MM.1S (cell line): ENCODE measurements around the gene CACNA1H.

Source experiments
- DNase-seq: peaks from one replicate; pipeline ENCODE4 v3.0.0-alpha.2; 2015
- H2AFZ ChIP-seq: fragments of 300-600 bp; sonication (generic); 2 replicates; pipeline ENCODE4 v1.6.0; 2016; ENCODE audit warnings: antibody characterized with exemption, low read length
- H3F3A ChIP-seq: fragments of 300-600 bp; sonication (generic); 2 replicates; pipeline ENCODE4 v1.6.1; 2016; ENCODE audit warnings: mild to moderate bottlenecking, antibody characterized with exemption, low read length, moderate library complexity, mixed read lengths; ENCODE audit not compliant: insufficient read depth
- H3K27ac ChIP-seq: fragments of 300-600 bp; sonication (generic); 2 replicates; pipeline ENCODE4 v1.5.1; 2016; ENCODE audit warnings: mild to moderate bottlenecking, low read length
- H3K27me3 ChIP-seq: fragments of 300-600 bp; sonication (generic); replicated peaks from 2 replicates; pipeline ENCODE4 v1.6.0; 2016; ENCODE audit warnings: low read length; ENCODE audit not compliant: insufficient read depth
- H3K36me3 ChIP-seq: fragments of 300-600 bp; sonication (generic); replicated peaks from 2 replicates; pipeline ENCODE4 v1.6.1; 2016; ENCODE audit warnings: mild to moderate bottlenecking, low read length, mixed read lengths; ENCODE audit not compliant: insufficient read depth
- H3K4me1 ChIP-seq: fragments of 300-600 bp; sonication (generic); 2 replicates; pipeline ENCODE4 v1.6.1; 2016; ENCODE audit warnings: low read length, mixed read lengths
- H3K4me2 ChIP-seq: fragments of 300-600 bp; sonication (generic); 2 replicates; pipeline ENCODE4 v1.6.0; 2016; ENCODE audit warnings: low read depth, low read length
- H3K4me3 ChIP-seq: fragments of 300-600 bp; sonication (generic); 2 replicates; pipeline ENCODE4 v1.5.1; 2016; ENCODE audit warnings: low read length, mixed read lengths
- H3K79me2 ChIP-seq: fragments of 300-600 bp; sonication (generic); 2 replicates; pipeline ENCODE4 v1.6.1; 2016; ENCODE audit warnings: mixed run types, low read length, mixed read lengths
- H3K9ac ChIP-seq: fragments of 300-600 bp; sonication (generic); 2 replicates; pipeline ENCODE4 v1.6.1; 2016; ENCODE audit warnings: low read length, mixed read lengths
- H3K9me2 ChIP-seq: fragments of 300-600 bp; sonication (generic); replicated peaks from 2 replicates; pipeline ENCODE4 v1.6.1; 2016; ENCODE audit warnings: mild to moderate bottlenecking, low read length, mixed read lengths; ENCODE audit not compliant: insufficient read depth
- H3K9me3 ChIP-seq: fragments of 300-600 bp; sonication (generic); replicated peaks from 2 replicates; pipeline ENCODE4 v1.6.1; 2016; ENCODE audit warnings: mild to moderate bottlenecking, low read length, mixed read lengths; ENCODE audit not compliant: insufficient read depth
- H4K20me1 ChIP-seq: fragments of 300-600 bp; sonication (generic); 2 replicates; pipeline ENCODE4 v1.6.1; 2016; ENCODE audit warnings: mild to moderate bottlenecking, low read length, moderate library complexity, mixed read lengths; ENCODE audit not compliant: insufficient read depth
- EZH2 ChIP-seq: fragments of 300-600 bp; sonication (generic); optimal IDR thresholded peaks from 2 replicates; pipeline ENCODE3; 2017; ENCODE audit warnings: low read depth, mild to moderate bottlenecking, antibody characterized with exemption, low read length, mixed read lengths
- EZH2phosphoT487 ChIP-seq: fragments of 300-600 bp; sonication (generic); IDR thresholded peaks from 2 replicates; pipeline ENCODE4 v1.6.1; 2018; ENCODE audit warnings: antibody characterized with exemption, low read length
- TF ChIP-seq, protein P1 (sequence below): fragments of 300-600 bp; sonication (generic); IDR thresholded peaks from 2 replicates; pipeline ENCODE4 v1.5.1; 2016; ENCODE audit warnings: antibody characterized with exemption, low read length, mixed read lengths

The CACNA1H gene

DNA sequence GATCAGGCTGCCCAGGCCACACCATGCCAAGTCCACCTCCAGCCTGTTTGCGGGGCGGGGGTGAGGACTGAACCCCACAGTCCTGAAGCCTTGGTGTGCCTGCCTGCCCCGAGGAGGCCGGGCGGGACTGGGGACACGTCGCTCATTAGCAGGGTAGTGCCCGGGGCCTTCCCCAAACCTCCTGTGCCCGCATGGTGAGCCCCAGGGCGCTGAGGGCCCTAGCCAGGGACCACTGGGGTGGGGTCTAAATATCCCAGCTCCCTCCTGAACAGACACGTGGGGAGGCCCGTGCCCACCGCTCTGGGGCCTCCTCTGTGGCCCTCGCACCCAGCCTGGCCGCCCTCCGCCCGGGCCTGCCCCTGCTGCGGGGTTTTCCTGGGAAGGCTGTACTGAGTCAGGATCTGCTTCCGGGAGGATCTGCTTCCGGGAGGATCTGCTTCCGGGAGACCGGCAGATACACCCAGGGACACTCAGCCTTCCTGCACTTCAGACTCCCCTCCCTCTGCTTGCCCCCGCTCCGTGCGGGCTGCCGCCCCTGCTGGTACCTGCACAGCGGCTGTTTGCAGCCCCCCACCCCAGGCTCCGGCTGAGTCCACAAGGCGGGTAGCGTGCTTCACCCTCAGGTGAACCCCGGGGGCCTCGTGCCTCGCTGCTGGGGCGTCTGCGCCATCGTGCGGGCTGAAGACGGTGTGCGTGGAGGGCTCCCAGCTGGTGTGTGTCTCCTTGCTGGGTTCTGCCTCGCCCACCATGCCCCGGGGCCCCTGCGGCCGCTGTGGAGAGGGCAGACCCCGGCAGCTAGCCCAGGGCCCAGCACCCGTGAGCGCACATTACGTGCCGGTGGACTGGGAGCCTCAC is 23.6 kb upstream of the CACNA1H start:
- H3K4me2 ChIP-seq: no peak overlapping the region
- H3F3A ChIP-seq: no peaks in the 10 kb centered on the region
- no peak overlapping the region for H3K27ac ChIP-seq
- H3K36me3 ChIP-seq: no peaks in the 10 kb centered on the region
- no peaks in the 10 kb centered on the region for H3K9me3 ChIP-seq
- no peak overlapping the region for H2AFZ ChIP-seq
- TF ChIP-seq EZH2: no peak
- no peaks in the 10 kb centered on the region for H4K20me1 ChIP-seq
- H3K4me1 ChIP-seq: no peaks in the 10 kb centered on the region
- H3K79me2 ChIP-seq: no peaks in the 10 kb centered on the region
- no peak for DNase-seq
- H3K27me3 ChIP-seq: peaks cover 90% of the 10 kb centered on the region
- no peaks in the 10 kb centered on the region for H3K9me2 ChIP-seq
- no peak overlapping the region for H3K4me3 ChIP-seq
- no peak overlapping the region for H3K9ac ChIP-seq

DNA sequence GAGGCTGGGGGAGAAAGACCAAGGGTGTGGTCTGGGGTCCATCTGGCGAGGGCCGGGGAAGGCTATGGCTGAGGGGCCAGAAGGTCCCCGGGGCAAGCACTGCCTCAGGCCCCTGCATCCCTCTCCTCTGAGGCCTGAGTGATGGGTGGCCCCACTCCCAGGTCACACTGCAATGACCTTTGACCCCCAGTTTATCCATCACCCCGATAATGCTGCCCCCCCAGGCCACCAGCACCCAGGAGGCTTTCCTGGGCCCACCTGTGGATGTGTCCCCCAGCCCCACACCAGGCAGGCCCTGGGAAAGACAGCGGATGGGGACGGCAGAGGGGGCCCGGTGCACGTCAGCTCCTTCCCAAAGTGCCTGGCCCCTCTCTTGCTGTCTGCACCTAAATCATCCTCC is 22.5 kb upstream of the CACNA1H start:
- Histone ChIP-seq H3K79me2 (no peaks in the 10 kb centered on the region), H3K9me2 (no peaks in the 10 kb centered on the region), H3F3A (no peaks in the 10 kb centered on the region), H3K4me1 (no peaks in the 10 kb centered on the region), H3K4me2 (no peak overlapping the region), H3K27me3 (peaks cover 89% of the 10 kb centered on the region), H3K4me3 (no peak overlapping the region), H2AFZ (no peak overlapping the region), H3K9ac (no peak overlapping the region), H3K27ac (no peak overlapping the region), H4K20me1 (no peaks in the 10 kb centered on the region), H3K9me3 (no peaks in the 10 kb centered on the region), H3K36me3 (no peaks in the 10 kb centered on the region)
- TF ChIP-seq EZH2phosphoT487 (no peak), EZH2 (no peak)
- TF ChIP-seq, protein P1, sequence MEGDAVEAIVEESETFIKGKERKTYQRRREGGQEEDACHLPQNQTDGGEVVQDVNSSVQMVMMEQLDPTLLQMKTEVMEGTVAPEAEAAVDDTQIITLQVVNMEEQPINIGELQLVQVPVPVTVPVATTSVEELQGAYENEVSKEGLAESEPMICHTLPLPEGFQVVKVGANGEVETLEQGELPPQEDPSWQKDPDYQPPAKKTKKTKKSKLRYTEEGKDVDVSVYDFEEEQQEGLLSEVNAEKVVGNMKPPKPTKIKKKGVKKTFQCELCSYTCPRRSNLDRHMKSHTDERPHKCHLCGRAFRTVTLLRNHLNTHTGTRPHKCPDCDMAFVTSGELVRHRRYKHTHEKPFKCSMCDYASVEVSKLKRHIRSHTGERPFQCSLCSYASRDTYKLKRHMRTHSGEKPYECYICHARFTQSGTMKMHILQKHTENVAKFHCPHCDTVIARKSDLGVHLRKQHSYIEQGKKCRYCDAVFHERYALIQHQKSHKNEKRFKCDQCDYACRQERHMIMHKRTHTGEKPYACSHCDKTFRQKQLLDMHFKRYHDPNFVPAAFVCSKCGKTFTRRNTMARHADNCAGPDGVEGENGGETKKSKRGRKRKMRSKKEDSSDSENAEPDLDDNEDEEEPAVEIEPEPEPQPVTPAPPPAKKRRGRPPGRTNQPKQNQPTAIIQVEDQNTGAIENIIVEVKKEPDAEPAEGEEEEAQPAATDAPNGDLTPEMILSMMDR: no peak
- no peak for DNase-seq

DNA sequence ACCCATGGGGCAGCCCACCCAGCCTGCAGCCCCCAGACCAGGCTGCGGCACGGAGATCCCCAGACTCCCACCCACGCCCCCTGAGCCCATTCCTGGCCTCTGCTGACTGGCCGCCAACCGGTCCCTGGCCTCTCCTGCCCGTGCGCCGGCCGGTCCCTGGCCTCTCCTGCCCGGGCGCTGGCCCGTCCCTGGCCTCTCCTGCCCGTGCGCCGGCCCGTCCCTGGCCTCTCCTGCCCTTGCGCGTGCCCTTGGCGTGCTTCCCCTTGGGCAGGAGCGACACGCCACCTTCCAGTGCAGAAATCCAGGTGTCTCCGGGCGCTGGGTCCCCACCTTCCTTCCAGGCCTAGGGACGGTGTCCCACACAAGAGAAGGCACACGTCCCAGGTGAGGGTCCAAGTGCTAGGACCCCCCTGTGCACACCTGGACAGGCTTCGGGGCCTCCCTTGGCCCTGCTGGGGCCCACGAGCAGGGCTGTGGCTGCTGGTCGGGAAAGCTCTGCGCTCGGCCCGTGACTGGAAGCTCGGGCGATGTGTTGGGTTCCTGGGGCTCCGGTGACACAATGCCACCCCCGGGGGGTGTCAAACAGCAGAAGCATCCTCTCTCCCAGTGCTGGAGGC is 21.4 kb upstream of the CACNA1H start:
- no peak overlapping the region for H3K9ac ChIP-seq
- H3K4me2 ChIP-seq: no peak overlapping the region
- DNase-seq: no peak
- no peak overlapping the region for H3K27ac ChIP-seq
- H3F3A ChIP-seq: no peaks in the 10 kb centered on the region
- H3K9me2 ChIP-seq: no peaks in the 10 kb centered on the region
- no peaks in the 10 kb centered on the region for H4K20me1 ChIP-seq
- H3K4me1 ChIP-seq: no peaks in the 10 kb centered on the region
- TF ChIP-seq EZH2: no peak
- TF ChIP-seq, protein P1: no peak
- no peak for TF ChIP-seq EZH2phosphoT487
- peaks cover 90% of the 10 kb centered on the region for H3K27me3 ChIP-seq
- H2AFZ ChIP-seq: no peak overlapping the region
- H3K36me3 ChIP-seq: no peaks in the 10 kb centered on the region
- no peak overlapping the region for H3K4me3 ChIP-seq
- H3K9me3 ChIP-seq: no peaks in the 10 kb centered on the region
- no peaks in the 10 kb centered on the region for H3K79me2 ChIP-seq

DNA sequence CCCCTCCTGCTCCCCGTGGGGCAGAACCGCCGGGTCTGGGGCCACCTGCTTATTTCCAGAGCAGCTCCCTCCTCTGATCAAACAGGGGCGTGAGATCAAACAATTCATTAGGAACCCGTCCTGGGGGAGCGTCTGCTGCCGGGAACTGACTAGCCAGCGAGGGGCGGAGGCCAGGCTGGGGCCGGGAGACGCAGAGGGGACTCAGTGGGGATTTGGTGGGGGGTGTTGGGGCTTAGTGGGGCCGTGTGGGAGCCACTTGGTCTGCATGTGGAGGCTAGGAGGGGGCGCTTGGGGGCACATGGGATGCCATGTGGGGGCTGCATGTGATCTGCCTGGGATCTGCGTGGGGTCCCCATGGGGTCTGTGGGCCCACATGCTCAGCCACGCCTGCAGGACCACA is 20.5 kb upstream of the CACNA1H start:
- H3K4me2 ChIP-seq: no peak overlapping the region
- no peak for TF ChIP-seq EZH2phosphoT487
- no peak for TF ChIP-seq EZH2
- no peak overlapping the region for H3K4me3 ChIP-seq
- no peaks in the 10 kb centered on the region for H3K4me1 ChIP-seq
- no peaks in the 10 kb centered on the region for H3K36me3 ChIP-seq
- no peaks in the 10 kb centered on the region for H3K9me2 ChIP-seq
- no peak overlapping the region for H3K9ac ChIP-seq
- H4K20me1 ChIP-seq: no peaks in the 10 kb centered on the region
- DNase-seq: no peak
- H3K27ac ChIP-seq: no peak overlapping the region
- no peaks in the 10 kb centered on the region for H3K9me3 ChIP-seq
- H3F3A ChIP-seq: no peaks in the 10 kb centered on the region
- H2AFZ ChIP-seq: no peak overlapping the region
- no peaks in the 10 kb centered on the region for H3K79me2 ChIP-seq
- H3K27me3 ChIP-seq: peaks cover 88% of the 10 kb centered on the region
